Esophagus squamous epithelium (tissue), 4 donors: Measurements from ENCODE around the gene HNRNPL.

Source experiments
- POLR2A ChIP-seq, 4 donors: fragments of 450-650 bp; IDR thresholded peaks; one replicate each; pipeline ENCODE4 v1.6.1; 2017; ENCODE audit warnings: antibody characterized with exemption in 4 of 4, mild to moderate bottlenecking in 4 of 4, moderate library complexity in 3 of 4
- TF ChIP-seq, protein P1 (sequence below), 6 experiments: fragments of 450-650 bp in 4 of 6; fragments of 200-600 bp in 2 of 6; sonication (generic) in 2 of 6; IDR thresholded peaks; one replicate each; pipeline ENCODE4 v1.5.1; 2016 to 2019; ENCODE audit warnings: antibody characterized with exemption in 6 of 6, mild to moderate bottlenecking in 4 of 6, moderate library complexity in 4 of 6

DNA sequence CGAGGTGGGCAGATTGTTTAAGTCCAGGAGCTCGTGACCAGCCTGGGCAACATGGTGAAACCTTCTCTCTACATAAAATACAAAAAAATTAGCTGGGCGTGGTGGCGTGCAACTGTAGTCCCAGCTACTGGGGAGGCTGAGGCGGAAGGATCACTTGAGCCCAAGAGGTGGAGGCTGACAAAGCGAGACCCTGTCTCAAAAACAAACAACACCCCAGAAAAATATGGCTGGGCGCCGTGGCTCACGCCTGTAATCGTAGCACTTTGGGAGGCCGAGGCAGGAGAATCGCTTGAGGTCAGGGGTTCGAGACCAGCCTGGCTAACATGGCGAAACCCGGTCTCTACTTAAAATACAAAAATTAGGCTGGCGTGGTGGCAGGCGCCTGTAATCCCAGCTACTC is 3.4 kb upstream of the HNRNPL start:
- TF ChIP-seq, protein P1, sequence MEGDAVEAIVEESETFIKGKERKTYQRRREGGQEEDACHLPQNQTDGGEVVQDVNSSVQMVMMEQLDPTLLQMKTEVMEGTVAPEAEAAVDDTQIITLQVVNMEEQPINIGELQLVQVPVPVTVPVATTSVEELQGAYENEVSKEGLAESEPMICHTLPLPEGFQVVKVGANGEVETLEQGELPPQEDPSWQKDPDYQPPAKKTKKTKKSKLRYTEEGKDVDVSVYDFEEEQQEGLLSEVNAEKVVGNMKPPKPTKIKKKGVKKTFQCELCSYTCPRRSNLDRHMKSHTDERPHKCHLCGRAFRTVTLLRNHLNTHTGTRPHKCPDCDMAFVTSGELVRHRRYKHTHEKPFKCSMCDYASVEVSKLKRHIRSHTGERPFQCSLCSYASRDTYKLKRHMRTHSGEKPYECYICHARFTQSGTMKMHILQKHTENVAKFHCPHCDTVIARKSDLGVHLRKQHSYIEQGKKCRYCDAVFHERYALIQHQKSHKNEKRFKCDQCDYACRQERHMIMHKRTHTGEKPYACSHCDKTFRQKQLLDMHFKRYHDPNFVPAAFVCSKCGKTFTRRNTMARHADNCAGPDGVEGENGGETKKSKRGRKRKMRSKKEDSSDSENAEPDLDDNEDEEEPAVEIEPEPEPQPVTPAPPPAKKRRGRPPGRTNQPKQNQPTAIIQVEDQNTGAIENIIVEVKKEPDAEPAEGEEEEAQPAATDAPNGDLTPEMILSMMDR (IDR thresholded peaks at IDR 0.05): no peak
- no peak for TF ChIP-seq POLR2A (IDR thresholded peaks at IDR 0.05)
